ENCODE measurements around the gene DNASE2. TPM values are rescaled to one million over a fixed set of nuclear protein-coding genes. Genes with fewer than 3 reads are reported as not detected.
A peak's percentile ranks its signal among the peaks of the same experiment; 100 is the strongest.

DNASE2 gene
- total and polyA plus RNA-seq, 2 experiments from 2014 or later: 26.0 to 54.7 TPM

- H3K4me3 ChIP-seq: no peak overlapping the region
- H3K27me3 ChIP-seq: no peaks in the 10 kb centered on the region
- TF ChIP-seq CTCF (IDR thresholded peaks at IDR 0.05; ENCODE audit: low read depth, low read length): no peak
Measured at GRCh38 chr19:12884627-12884925, 3.3 kb upstream of the DNASE2 start.

GRCh38 chr19:12884202-12884601, 3.0 kb upstream of the DNASE2 start:
- no peak for DNase-seq (ENCODE audit: low read depth in 1 of 2, low spot score in 1 of 2)
- H3K27me3 ChIP-seq: no peaks in the 10 kb centered on the region
- no peak for TF ChIP-seq CTCF (IDR thresholded peaks at IDR 0.05; ENCODE audit: low read depth, low read length)
- H3K9me3 ChIP-seq (ENCODE audit: low read depth): no peaks in the 10 kb centered on the region
- H3K4me1 ChIP-seq (ENCODE audit: low read depth): no peaks in the 10 kb centered on the region
- no peak overlapping the region for H3K27ac ChIP-seq
- H3K4me3 ChIP-seq: no peak overlapping the region
- no peaks in the 10 kb centered on the region for H3K36me3 ChIP-seq

More at GRCh38 chr19:12884627-12884925, 3.3 kb upstream of the DNASE2 start:
- Histone ChIP-seq H3K4me1 (ENCODE audit: low read depth) (no peaks in the 10 kb centered on the region), H3K9me3 (ENCODE audit: low read depth) (no peaks in the 10 kb centered on the region), H3K36me3 (no peaks in the 10 kb centered on the region), H3K27ac (no peak overlapping the region)
- DNase-seq (ENCODE audit: low read depth in 1 of 2, low spot score in 1 of 2): no peak

GRCh38 chr19:12882589-12882988, 1.3 kb upstream of the DNASE2 start:
- Histone ChIP-seq H3K9me3 (ENCODE audit: low read depth) (no peaks in the 10 kb centered on the region), H3K4me1 (ENCODE audit: low read depth) (no peaks in the 10 kb centered on the region), H3K36me3 (no peaks in the 10 kb centered on the region), H3K4me3 (no peak overlapping the region), H3K27me3 (no peaks in the 10 kb centered on the region), H3K27ac (no peak overlapping the region)
- no peak for DNase-seq (ENCODE audit: low read depth in 1 of 2, low spot score in 1 of 2)
- TF ChIP-seq CTCF (IDR thresholded peaks at IDR 0.05; ENCODE audit: low read depth, low read length): no peak

- DNase-seq (ENCODE audit: low read depth in 1 of 2, low spot score in 1 of 2): peak; percentile 41 to 61
- TF ChIP-seq CTCF (IDR thresholded peaks at IDR 0.05; ENCODE audit: low read depth, low read length): no peak
- H3K27me3 ChIP-seq: no peaks in the 10 kb centered on the region
- H3K27ac ChIP-seq: peak overlapping the region; percentile 81
- H3K9me3 ChIP-seq (ENCODE audit: low read depth): no peaks in the 10 kb centered on the region
- no peaks in the 10 kb centered on the region for H3K36me3 ChIP-seq
- peak overlapping the region; percentile 47 for H3K4me3 ChIP-seq
- no peaks in the 10 kb centered on the region for H3K4me1 ChIP-seq (ENCODE audit: low read depth)
Measured at GRCh38 chr19:12880551-12881171, 588 bp downstream of the DNASE2 start.

GRCh38 chr19:12875086-12875485, 6.2 kb downstream of the DNASE2 start:
- H3K4me3 ChIP-seq: no peak overlapping the region
- DNase-seq (ENCODE audit: low read depth in 1 of 2, low spot score in 1 of 2): no peak
- no peak overlapping the region for H3K27ac ChIP-seq
- H3K4me1 ChIP-seq (ENCODE audit: low read depth): no peaks in the 10 kb centered on the region
- TF ChIP-seq CTCF (IDR thresholded peaks at IDR 0.05; ENCODE audit: low read depth, low read length): no peak
- no peaks in the 10 kb centered on the region for H3K9me3 ChIP-seq (ENCODE audit: low read depth)
- H3K27me3 ChIP-seq: no peaks in the 10 kb centered on the region
- no peaks in the 10 kb centered on the region for H3K36me3 ChIP-seq
